ENCODE measurements around the gene THSD1.

- no peak for TF ChIP-seq FOXP1 (CRISPR knock-in tag; IDR thresholded peaks at IDR 0.05)
- no peak for TF ChIP-seq E2F4 (CRISPR knock-in tag; IDR thresholded peaks at IDR 0.05; ENCODE audit: low read depth)
- no peak for TF ChIP-seq NCOA4 (IDR thresholded peaks at IDR 0.05; ENCODE audit: partially characterized antibody)
- no peak for TF ChIP-seq PKNOX1 (IDR thresholded peaks at IDR 0.05)
- no peak for TF ChIP-seq CTCF (IDR thresholded peaks at IDR 0.05 in 2 of 3, conservative IDR thresholded peaks at IDR 0.05 in 1 of 3; ENCODE audit: insufficient read depth in 2 of 3, low read depth in 1 of 3, low read length in 3 of 3)
These were observed 61.9 kb downstream of the THSD1 start for GRCh38 chr13:52344108-52344507.

Data from K562 (cell line).